K562 (cell line): Measurements from ENCODE around the gene DAB1. TPM values are rescaled to one million over a fixed set of nuclear protein-coding genes. Genes with fewer than 3 reads are reported as not detected.

Source experiments
- ATAC-seq: fragments of 200-7000 bp; cut with Tn5 transposase; 3 replicates; pipeline ENCODE4 v1.9.1; 2020; ENCODE audit warnings: moderate library complexity
- BruUV-seq: library from RNA; stranded (reverse); fragments of 400-500 nt; replicated peaks from 2 replicates; lab custom pipeline; 2021; lab: Mats Ljungman, UMichigan
- CTCF ChIA-PET: fragments of 300-600 bp; formaldehyde crosslinking; extraction: SDS; loops from one replicate; lab custom pipeline; 2021; ENCODE audit warnings: low intra/inter-chr PET ratio; lab: Yijun Ruan, JAX
- POLR2A ChIA-PET: fragments of 300-600, 350-650 bp; sonication (Branson Sonifier 250); formaldehyde crosslinking; extraction: SDS; loops from one replicate; lab custom pipeline; 2021; ENCODE audit warnings: antibody characterized with exemption, inconsistent platforms; lab: Yijun Ruan, JAX
- DNase-seq, 4 experiments: peaks; one replicate each; pipeline versions ENCODE4 v3.0.0 to v3.0.0-alpha.2; 2011 to 2018; ENCODE audit warnings: low spot score in 3 of 4, mixed read lengths in 3 of 4; ENCODE audit errors: extremely low read depth in 1 of 4
- FAIRE-seq: peaks from 2 replicates; lab custom pipeline; 2011; peaks lifted over from hg19 to GRCh38; lab: Jason Lieb, UNC
- H2AFZ ChIP-seq: 2 replicates; pipeline ENCODE4 v1.6.0; 2011; ENCODE audit warnings: low read depth, low read length, control low read depth, inconsistent platforms
- H3K27ac ChIP-seq: fragments of 200-600 bp; 3 replicates; pipeline ENCODE4 v1.8.0; 2011; ENCODE audit warnings: low read depth, mild to moderate bottlenecking, control low read depth, inconsistent platforms, low read length, moderate library complexity, mixed read lengths; ENCODE audit errors: extremely low read depth
- H3K27me3 ChIP-seq, 2 experiments: fragments of 300-600 bp in 1 of 2; 2 replicates in 1 of 2; 3 replicates in 1 of 2; pipeline versions ENCODE4 v1.6.0 to v1.8.0; 2011; ENCODE audit warnings: inconsistent platforms in 2 of 2, low read length in 2 of 2, mild to moderate bottlenecking in 1 of 2, mixed read lengths in 1 of 2, moderate library complexity in 1 of 2; ENCODE audit not compliant: control insufficient read depth in 2 of 2, insufficient read depth in 2 of 2
- H3K36me3 ChIP-seq: fragments of 300-600 bp; 3 replicates; pipeline ENCODE4 v1.8.0; 2011; ENCODE audit warnings: mild to moderate bottlenecking, low read length, inconsistent platforms; ENCODE audit not compliant: control insufficient read depth, insufficient read depth
- H3K4me1 ChIP-seq, 2 experiments: fragments of 200-600 bp in 1 of 2; replicated peaks in 1 of 2; 2 replicates in 1 of 2; 3 replicates in 1 of 2; pipeline versions ENCODE4 v1.5.1 to v1.8.0; 2011; ENCODE audit warnings: inconsistent platforms in 2 of 2, low read length in 2 of 2, mild to moderate bottlenecking in 1 of 2, mixed read lengths in 1 of 2, moderate library complexity in 1 of 2; ENCODE audit not compliant: control insufficient read depth in 2 of 2, insufficient read depth in 2 of 2
- H3K4me2 ChIP-seq: 2 replicates; pipeline ENCODE4 v1.6.1; 2011; ENCODE audit warnings: low read length, control low read depth, inconsistent platforms, mixed read lengths; ENCODE audit not compliant: insufficient read depth
- H3K4me3 ChIP-seq: fragments of 200-600 bp; sonication (generic), shearing (Covaris generic); 2 replicates; pipeline ENCODE4 v1.5.1; 2016; ENCODE audit warnings: control low read depth, inconsistent platforms
- H3K79me2 ChIP-seq: fragments of 200-600 bp; 3 replicates; pipeline ENCODE4 v1.8.0; 2011; ENCODE audit warnings: low read length, inconsistent platforms; ENCODE audit not compliant: control insufficient read depth, insufficient read depth
- H3K9ac ChIP-seq, 2 experiments: 2 replicates each; pipeline versions ENCODE4 v1.6.0 to v1.6.1; 2011; ENCODE audit warnings: low read depth in 2 of 2, low read length in 2 of 2, control low read depth in 1 of 2, inconsistent platforms in 1 of 2, mild to moderate bottlenecking in 1 of 2, mixed read lengths in 1 of 2; ENCODE audit not compliant: insufficient read depth in 1 of 2
- H3K9me1 ChIP-seq: one replicate; pipeline ENCODE4 v1.6.0; 2011; ENCODE audit warnings: inconsistent platforms, mild to moderate bottlenecking, low read length, moderate library complexity; ENCODE audit not compliant: control insufficient read depth, insufficient read depth
- H3K9me3 ChIP-seq: replicated peaks from 2 replicates; pipeline ENCODE4 v1.5.1; 2011; ENCODE audit warnings: low read depth, low read length, inconsistent platforms; ENCODE audit not compliant: control insufficient read depth, insufficient read depth
- H4K20me1 ChIP-seq: replicated peaks from 2 replicates; pipeline ENCODE4 v1.6.1; 2011; ENCODE audit warnings: low read length, inconsistent platforms, mixed read lengths; ENCODE audit not compliant: control insufficient read depth, insufficient read depth
- BRD4 ChIP-seq: fragments of 200-600 bp; sonication (generic); IDR thresholded peaks from 2 replicates; pipeline ENCODE4 v1.6.1; 2017; ENCODE audit warnings: inconsistent platforms
- BRF1 ChIP-seq: IDR thresholded peaks from 3 replicates; pipeline ENCODE4 v1.6.1; 2011; ENCODE audit warnings: borderline replicate concordance, mild to moderate bottlenecking; ENCODE audit not compliant: insufficient read length; ENCODE audit errors: extremely low read depth
- CHD2 ChIP-seq: IDR thresholded peaks from 2 replicates; pipeline ENCODE4 v1.6.1; 2011; ENCODE audit warnings: low read depth, low read length
- CLOCK ChIP-seq: fragments of 250-450 bp; sonication (Bioruptor Pico); IDR thresholded peaks from 2 replicates; pipeline ENCODE4 v1.4.0; 2020; ENCODE audit warnings: mild to moderate bottlenecking, moderate library complexity, borderline replicate concordance
- E2F1 ChIP-seq: sonication (generic); formaldehyde crosslinking; IDR thresholded peaks from 2 replicates; pipeline ENCODE4 v1.8.1; 2023; ENCODE audit warnings: mild to moderate bottlenecking, missing genetic modification reagents, moderate library complexity
- ETV6 ChIP-seq, 3 experiments: fragments of 150-350 bp in 1 of 3; sonication (generic) in 1 of 3; formaldehyde crosslinking in 1 of 3; IDR thresholded peaks; 2 replicates each; pipeline versions ENCODE4 v1.6.1 to v1.8.0; 2014 to 2022; ENCODE audit warnings: borderline replicate concordance in 2 of 3, low read depth in 2 of 3, antibody characterized with exemption in 1 of 3, low read length in 1 of 3, mild to moderate bottlenecking in 1 of 3, missing genetic modification reagents in 1 of 3
- FOXJ3 ChIP-seq: sonication (generic); formaldehyde crosslinking; IDR thresholded peaks from 2 replicates; pipeline ENCODE4 v1.4.0; 2020; ENCODE audit warnings: mild to moderate bottlenecking, missing genetic modification reagents
- HCFC1 ChIP-seq: IDR thresholded peaks from 2 replicates; pipeline ENCODE4 v1.6.1; 2012; ENCODE audit warnings: low read depth, low read length, improper control_type of control experiment
- NELFE ChIP-seq: IDR thresholded peaks from 2 replicates; pipeline ENCODE4 v1.6.1; 2011; ENCODE audit warnings: mild to moderate bottlenecking; ENCODE audit not compliant: insufficient read depth, insufficient read length
- NR0B1 ChIP-seq: fragments of 450-650 bp; IDR thresholded peaks from one replicate; pipeline ENCODE4 v1.6.1; 2018; ENCODE audit warnings: mild to moderate bottlenecking, moderate library complexity; ENCODE audit not compliant: partially characterized antibody
- NR2C2 ChIP-seq, 2 experiments: fragments of 200-800 bp in 1 of 2; sonication (Bioruptor generic) in 1 of 2; sonication (generic) in 1 of 2; formaldehyde crosslinking in 1 of 2; IDR thresholded peaks; 2 replicates each; pipeline versions ENCODE4 v1.6.1 to v1.8.0; 2016 to 2022; ENCODE audit warnings: mild to moderate bottlenecking in 1 of 2, missing compliant biosample characterization in 1 of 2, missing genetic modification characterization in 1 of 2, missing genetic modification reagents in 1 of 2
- PTRF ChIP-seq: fragments of 450-650 bp; IDR thresholded peaks from 2 replicates; pipeline ENCODE4 v1.6.1; 2016; ENCODE audit warnings: mild to moderate bottlenecking, missing genetic modification characterization, missing compliant biosample characterization
- PYGO2 ChIP-seq: fragments of 450-650 bp; IDR thresholded peaks from 2 replicates; pipeline ENCODE4 v1.6.1; 2016; ENCODE audit warnings: mild to moderate bottlenecking, missing genetic modification characterization, moderate library complexity, missing compliant biosample characterization
- RNF2 ChIP-seq: sonication (generic); IDR thresholded peaks from 2 replicates; pipeline ENCODE4 v1.6.1; 2016
- TCF7 ChIP-seq: sonication (generic); IDR thresholded peaks from 2 replicates; pipeline ENCODE4 v1.6.1; 2016; ENCODE audit warnings: antibody characterized with exemption, borderline replicate concordance
- THAP7 ChIP-seq: fragments of 250-450 bp; sonication (Bioruptor Pico); IDR thresholded peaks from 2 replicates; pipeline ENCODE4 v1.5.0; 2021
- ZNF274 ChIP-seq: IDR thresholded peaks from 2 replicates; pipeline ENCODE4 v1.6.1; 2011; ENCODE audit warnings: low read depth, mild to moderate bottlenecking, low read length, moderate library complexity, borderline replicate concordance
- WGBS: fragments of 100-300 bp; shearing (Covaris generic); methylation state at CpG from one replicate; pipeline ENCODE4 v1.1.6; 2016; ENCODE audit warnings: low coverage, mixed read lengths; ENCODE audit not compliant: insufficient coverage; ENCODE audit errors: missing lambda C conversion rate; 5-methylcytosine and 5-hydroxymethylcytosine counted together
- in situ Hi-C: fragments of 300-500 bp; cut with MboI; formaldehyde crosslinking; loops from 4 replicates; pipeline ENCODE4 v1.15.0; 2018; ENCODE audit warnings: inconsistent platforms, mixed read lengths
- intact Hi-C: fragments of 100-400 bp; cut with micrococcal nuclease; formaldehyde crosslinking; loops from 2 replicates; pipeline ENCODE4 v1.14.2; 2022
- polyA plus RNA-seq, 8 experiments: library from polyadenylated mRNA; depleted of rRNA in 4 of 8; stranded (reverse) in 5 of 8; unstranded in 3 of 8; fragments of >200 nt; fragmentation: Nextera tagmentation in 2 of 8; fragmentation: Illumina TruSeq in 1 of 8; extraction: Ambion mirVana in 2 of 8; extraction: Trizol in 1 of 8; gene quantifications; 2 replicates each; pipeline versions ENCODE4 v1.2.1 to v1.2.3, GENCODE V29; 2011 to 2014; ENCODE audit warnings: inconsistent platforms in 1 of 8, missing spikeins in 1 of 8
- total RNA-seq, 7 experiments: library from RNA; depleted of rRNA in 6 of 7; stranded (reverse); fragments of >200 nt in 6 of 7; fragmentation: Illumina TruSeq in 2 of 7; extraction: Trizol in 2 of 7; gene quantifications; 2 replicates each; pipeline versions ENCODE4 v1.2.1 to v1.2.3, GENCODE V29; 2011 to 2021; ENCODE audit warnings: low replicate concordance in 1 of 7

DAB1 gene
- total and polyA plus RNA-seq, 9 of the 15 experiments (the other 6 are each of a cell fraction or from before 2014, with no cell fraction given) = not detected

GRCh38 chr1:57353654-57354053 is 70.2 kb downstream of the DAB1 start:
- Histone ChIP-seq H3K4me1 (no peaks in the 10 kb centered on the region), H3K9me3 (no peaks in the 10 kb centered on the region), H3K4me2 (no peak overlapping the region), H2AFZ (no peak overlapping the region), H3K79me2 (no peaks in the 10 kb centered on the region), H3K36me3 (no peaks in the 10 kb centered on the region), H3K9me1 (no peaks in the 10 kb centered on the region), H4K20me1 (no peaks in the 10 kb centered on the region), H3K27me3 (no peaks in the 10 kb centered on the region), H3K27ac (no peak overlapping the region), H3K9ac (no peak overlapping the region), H3K4me3 (no peak overlapping the region)
- DNase-seq (no peak), FAIRE-seq (no peak), ATAC-seq (no peak)
- no peak for TF ChIP-seq THAP7 (CRISPR knock-in tag)
- TF ChIP-seq ETV6 (IDR thresholded peaks at IDR 0.05; ENCODE audit: borderline replicate concordance in 1 of 2, low read depth in 2 of 2, low read length in 1 of 2) = no peak
- no peak for TF ChIP-seq ETV6 (CRISPR knock-in tag; IDR thresholded peaks at IDR 0.05; ENCODE audit: borderline replicate concordance)
- no peak for TF ChIP-seq NR0B1
- TF ChIP-seq HCFC1 = no peak
- no peak for TF ChIP-seq RNF2
- no peak for TF ChIP-seq CLOCK
- no peak for TF ChIP-seq PTRF (tag)
- TF ChIP-seq PYGO2 (tag) = no peak
- TF ChIP-seq CHD2 = no peak
- TF ChIP-seq FOXJ3 = no peak
- TF ChIP-seq TCF7 = no peak
- no peak for TF ChIP-seq BRF1
- TF ChIP-seq ZNF274 = no peak
- no peak for TF ChIP-seq NR2C2 (CRISPR knock-in tag; IDR thresholded peaks at IDR 0.05)
- TF ChIP-seq NR2C2 (tag; IDR thresholded peaks at IDR 0.05) = no peak
- no peak for TF ChIP-seq BRD4
- no peak for TF ChIP-seq E2F1 (CRISPR knock-in tag)
- no peak for TF ChIP-seq NELFE
- in situ Hi-C loops (no loop called here), intact Hi-C loops (no loop called here)
- ChIA-PET CTCF (no interaction called here), POLR2A (interaction anchor here (1.2 kb wide), 1 partner anchor 10 kb away, joined by 3 read pairs; no protein-coding TSS in a partner anchor)
- WGBS = 0% methylated on average over 4 of the region's 4 CpGs
- no TSS peak for BruUV-seq
